Esophagus squamous epithelium (tissue), 4 donors: ENCODE measurements around the gene RASA2.

Source experiments
- CTCF ChIP-seq, 6 experiments: fragments of 450-650 bp in 4 of 6; fragments of 200-600 bp in 2 of 6; sonication (generic) in 2 of 6; IDR thresholded peaks; one replicate each; pipeline ENCODE4 v1.5.1; 2016 to 2019; ENCODE audit warnings: antibody characterized with exemption in 6 of 6, mild to moderate bottlenecking in 4 of 6, moderate library complexity in 4 of 6
- POLR2A ChIP-seq, 4 donors: fragments of 450-650 bp; IDR thresholded peaks; one replicate each; pipeline ENCODE4 v1.6.1; 2017; ENCODE audit warnings: antibody characterized with exemption in 4 of 4, mild to moderate bottlenecking in 4 of 4, moderate library complexity in 3 of 4

- no peak for TF ChIP-seq CTCF (IDR thresholded peaks at IDR 0.05)
- no peak for TF ChIP-seq POLR2A (IDR thresholded peaks at IDR 0.05)
These were observed 42.0 kb downstream of the RASA2 start for GRCh38 chr3:141528800-141529199.
